Skeletal muscle satellite cell (primary cell): ENCODE results near the gene GADL1.

ENCODE experiments used
- H3K27me3 ChIP-seq: 2 replicates; pipeline ENCODE4 v1.7.0; 2013; ENCODE audit warnings: low read length; ENCODE audit not compliant: control insufficient read depth, insufficient read depth
- H3K36me3 ChIP-seq: 2 replicates; pipeline ENCODE4 v1.7.0; 2013; ENCODE audit warnings: mild to moderate bottlenecking, control low read depth, low read length; ENCODE audit not compliant: insufficient read depth
- H3K4me1 ChIP-seq: 2 replicates; pipeline ENCODE4 v1.7.0; 2013; ENCODE audit warnings: low read length; ENCODE audit not compliant: control insufficient read depth, insufficient read depth
- H3K4me2 ChIP-seq: 2 replicates; pipeline ENCODE4 v1.7.0; 2013; ENCODE audit warnings: mild to moderate bottlenecking, low read length
- H3K4me3 ChIP-seq: 2 replicates; pipeline ENCODE4 v1.7.0; 2013; ENCODE audit warnings: low read length
- H3K9ac ChIP-seq: 2 replicates; pipeline ENCODE4 v1.7.0; 2013; ENCODE audit warnings: mild to moderate bottlenecking, low read depth, low read length, moderate library complexity
- H3K9me3 ChIP-seq: replicated peaks from 2 replicates; pipeline ENCODE4 v1.7.0; 2013; ENCODE audit warnings: mild to moderate bottlenecking, control low read depth, low read length

The GADL1 gene

DNA sequence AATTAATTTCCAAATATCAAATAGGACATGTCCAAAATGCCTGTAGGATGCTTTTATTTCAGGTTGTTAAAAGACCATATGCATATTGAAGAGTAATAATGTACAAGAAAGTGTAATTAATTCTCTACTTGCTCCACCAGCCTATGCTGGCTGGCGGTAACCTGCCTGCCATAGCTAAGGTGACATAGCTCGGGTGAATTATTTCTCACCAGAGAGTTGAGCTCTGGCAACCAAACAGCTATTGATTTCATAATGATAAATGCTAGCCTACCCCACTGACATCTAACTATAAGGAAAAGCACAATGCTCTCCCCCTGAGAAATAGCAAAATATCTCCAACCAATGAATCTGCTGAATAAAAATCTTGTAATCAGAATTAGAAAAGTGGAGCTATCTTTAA, 48.9 kb downstream of the GADL1 start:
- no peak overlapping the region for H3K9ac ChIP-seq
- no peaks in the 10 kb centered on the region for H3K36me3 ChIP-seq
- no peaks in the 10 kb centered on the region for H3K27me3 ChIP-seq
- H3K4me3 ChIP-seq, result no peak overlapping the region
- H3K9me3 ChIP-seq, result no peaks in the 10 kb centered on the region
- no peaks in the 10 kb centered on the region for H3K4me1 ChIP-seq
- H3K4me2 ChIP-seq, result no peak overlapping the region

GRCh38 chr3:30843877-30844276, 50.6 kb downstream of the GADL1 start:
- no peak overlapping the region for H3K4me2 ChIP-seq
- no peak overlapping the region for H3K4me3 ChIP-seq
- no peaks in the 10 kb centered on the region for H3K4me1 ChIP-seq
- H3K9me3 ChIP-seq, result no peaks in the 10 kb centered on the region
- H3K9ac ChIP-seq, result no peak overlapping the region
- H3K36me3 ChIP-seq, result no peaks in the 10 kb centered on the region
- no peaks in the 10 kb centered on the region for H3K27me3 ChIP-seq

DNA sequence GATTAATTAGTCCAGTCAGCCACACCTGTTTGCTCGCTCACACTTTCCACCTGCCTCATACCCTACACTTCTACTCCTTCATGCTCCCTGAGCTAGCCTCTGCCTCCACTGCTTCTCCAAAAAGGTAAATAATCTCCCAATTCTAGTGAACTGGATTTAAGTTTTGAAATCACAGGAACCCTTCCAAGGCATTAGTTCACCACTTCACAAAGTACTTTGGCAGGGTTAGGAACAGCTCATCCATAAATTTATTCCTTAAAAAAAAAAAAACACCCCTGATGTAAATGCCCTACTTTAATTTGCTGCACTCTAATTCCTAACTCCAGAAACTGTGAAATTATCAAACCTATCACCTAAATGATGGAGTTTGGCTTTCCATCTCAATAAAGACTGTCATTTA, 58.3 kb downstream of the GADL1 start:
- Histone ChIP-seq H3K4me3 (no peak overlapping the region), H3K27me3 (no peaks in the 10 kb centered on the region), H3K36me3 (no peaks in the 10 kb centered on the region), H3K9me3 (no peaks in the 10 kb centered on the region), H3K4me1 (no peaks in the 10 kb centered on the region), H3K9ac (no peak overlapping the region), H3K4me2 (no peak overlapping the region)

DNA sequence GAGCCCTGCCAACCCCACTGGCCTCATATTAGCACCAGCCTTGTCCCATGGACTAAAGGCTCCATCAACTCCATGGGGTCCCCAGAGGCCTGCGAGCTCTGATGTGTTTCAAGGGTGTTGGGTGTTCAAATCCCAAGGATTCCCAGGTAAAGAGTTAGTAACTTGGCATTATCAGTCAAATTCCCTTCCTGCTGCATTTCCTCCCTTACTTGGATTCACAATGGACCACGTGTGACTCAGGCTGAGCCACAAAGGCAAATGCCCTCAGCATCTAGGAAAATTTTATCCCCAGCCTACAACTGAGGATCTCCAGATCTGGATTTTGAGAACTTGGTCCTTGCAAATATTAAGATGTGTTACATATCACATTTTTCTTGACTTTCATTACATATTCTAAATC, 58.8 kb downstream of the GADL1 start:
- Histone ChIP-seq H3K9ac (no peak overlapping the region), H3K4me3 (no peak overlapping the region), H3K9me3 (no peaks in the 10 kb centered on the region), H3K4me1 (no peaks in the 10 kb centered on the region), H3K36me3 (no peaks in the 10 kb centered on the region), H3K27me3 (no peaks in the 10 kb centered on the region), H3K4me2 (no peak overlapping the region)

DNA sequence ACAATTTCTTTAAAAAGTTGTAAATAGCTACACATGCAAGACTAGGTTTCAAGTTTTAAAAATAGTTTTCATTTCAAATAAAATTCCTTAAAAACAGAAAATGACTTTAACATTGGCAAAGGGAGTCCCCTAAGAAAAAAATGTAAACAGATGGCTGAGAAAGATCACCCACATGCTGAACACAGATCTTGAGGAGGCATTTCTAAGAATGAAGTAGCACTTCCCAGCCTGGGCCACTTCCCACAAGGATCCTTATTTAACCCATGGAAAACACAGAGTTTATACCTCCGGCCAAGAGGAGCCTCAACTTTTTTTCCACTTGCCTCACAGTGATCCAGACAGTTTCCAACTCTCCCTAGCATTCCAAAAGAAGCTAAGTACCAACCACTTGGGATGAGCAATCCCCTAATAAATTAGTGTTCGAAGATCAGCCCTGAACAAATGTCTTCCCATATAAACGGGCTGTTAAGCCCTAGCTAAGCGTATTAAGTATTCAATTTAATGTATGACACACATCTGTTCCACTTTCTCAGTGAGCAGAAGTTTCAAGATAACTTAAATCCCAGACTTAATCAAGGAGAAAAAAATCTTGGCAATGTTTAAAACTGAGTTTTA, 61.4 kb downstream of the GADL1 start:
- no peak overlapping the region for H3K4me2 ChIP-seq
- H3K36me3 ChIP-seq, result no peaks in the 10 kb centered on the region
- H3K4me3 ChIP-seq, result no peak overlapping the region
- no peaks in the 10 kb centered on the region for H3K27me3 ChIP-seq
- H3K4me1 ChIP-seq, result no peaks in the 10 kb centered on the region
- no peaks in the 10 kb centered on the region for H3K9me3 ChIP-seq
- no peak overlapping the region for H3K9ac ChIP-seq

DNA sequence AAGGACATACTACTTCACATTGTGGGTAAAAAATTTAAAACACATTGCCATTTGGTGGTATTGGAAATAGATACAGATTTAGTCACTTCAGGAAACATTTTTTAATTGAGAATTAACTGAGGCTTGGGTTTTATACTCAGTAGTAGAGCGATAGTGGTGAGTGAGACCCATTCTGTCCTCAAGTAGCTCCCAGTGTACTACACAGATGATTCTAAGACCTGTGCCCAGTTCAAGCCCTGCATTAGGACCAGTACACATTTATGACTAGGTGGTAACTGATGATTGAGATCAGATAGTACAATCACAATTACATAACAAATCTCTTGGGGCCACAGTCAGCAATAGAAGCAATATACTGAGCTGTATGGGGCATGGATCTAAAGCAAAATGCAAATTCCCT, 67.4 kb downstream of the GADL1 start:
- no peaks in the 10 kb centered on the region for H3K9me3 ChIP-seq
- H3K27me3 ChIP-seq, result no peaks in the 10 kb centered on the region
- no peaks in the 10 kb centered on the region for H3K36me3 ChIP-seq
- no peak overlapping the region for H3K4me3 ChIP-seq
- H3K9ac ChIP-seq, result no peak overlapping the region
- H3K4me1 ChIP-seq, result peaks cover 6% of the 10 kb centered on the region
- no peak overlapping the region for H3K4me2 ChIP-seq

- no peak overlapping the region for H3K9ac ChIP-seq
Measured at GRCh38 chr3:30826531-30826942, 67.9 kb downstream of the GADL1 start.

DNA sequence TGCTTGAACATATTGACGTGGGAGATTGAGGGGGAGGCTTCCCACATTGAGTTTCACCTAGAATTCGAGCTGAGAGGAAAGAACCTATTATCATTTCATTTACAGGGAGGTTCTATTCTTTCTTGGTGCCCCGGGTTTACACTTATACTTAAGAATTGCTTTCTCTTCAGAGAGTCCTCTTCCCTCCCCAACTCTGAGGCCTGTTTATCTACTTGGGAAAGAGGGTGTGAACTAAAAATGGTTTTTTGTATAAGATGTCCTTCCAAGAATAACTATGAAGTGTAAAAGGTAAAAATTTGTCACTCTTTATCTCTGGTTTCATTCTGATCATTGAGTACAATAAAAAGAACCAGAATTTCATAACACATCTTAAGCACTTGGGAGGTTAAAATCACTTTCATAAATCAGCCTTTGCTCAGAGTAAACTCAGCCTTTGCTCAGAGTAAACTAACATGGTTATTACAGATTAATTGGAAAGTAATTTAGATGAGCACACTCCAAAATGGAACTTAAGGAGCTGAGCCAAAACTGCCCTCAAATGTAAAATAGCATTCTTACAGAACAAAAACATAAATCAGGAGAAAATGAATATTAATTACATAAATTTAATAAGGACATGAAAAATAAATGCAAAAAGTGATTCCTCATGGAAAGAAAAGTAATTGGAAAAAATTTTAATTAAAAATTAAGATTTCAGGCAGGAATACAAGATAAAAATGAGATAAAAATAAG, 75.2 kb downstream of the GADL1 start:
- Histone ChIP-seq H3K4me1 (no peaks in the 10 kb centered on the region), H3K4me3 (no peak overlapping the region), H3K4me2 (no peak overlapping the region), H3K9ac (no peak overlapping the region), H3K36me3 (no peaks in the 10 kb centered on the region), H3K9me3 (no peaks in the 10 kb centered on the region), H3K27me3 (no peaks in the 10 kb centered on the region)

More at GRCh38 chr3:30826531-30826942, 67.9 kb downstream of the GADL1 start:
- no peaks in the 10 kb centered on the region for H3K9me3 ChIP-seq
- H3K27me3 ChIP-seq, result no peaks in the 10 kb centered on the region
- peaks cover 6% of the 10 kb centered on the region for H3K4me1 ChIP-seq
- H3K4me2 ChIP-seq, result no peak overlapping the region
- H3K4me3 ChIP-seq, result no peak overlapping the region
- no peaks in the 10 kb centered on the region for H3K36me3 ChIP-seq

- Histone ChIP-seq H3K9me3 (no peaks in the 10 kb centered on the region), H3K4me2 (no peak overlapping the region), H3K4me1 (no peaks in the 10 kb centered on the region), H3K9ac (no peak overlapping the region), H3K27me3 (no peaks in the 10 kb centered on the region), H3K36me3 (no peaks in the 10 kb centered on the region), H3K4me3 (no peak overlapping the region)
Measured at GRCh38 chr3:30813734-30814133, 80.7 kb downstream of the GADL1 start.

DNA sequence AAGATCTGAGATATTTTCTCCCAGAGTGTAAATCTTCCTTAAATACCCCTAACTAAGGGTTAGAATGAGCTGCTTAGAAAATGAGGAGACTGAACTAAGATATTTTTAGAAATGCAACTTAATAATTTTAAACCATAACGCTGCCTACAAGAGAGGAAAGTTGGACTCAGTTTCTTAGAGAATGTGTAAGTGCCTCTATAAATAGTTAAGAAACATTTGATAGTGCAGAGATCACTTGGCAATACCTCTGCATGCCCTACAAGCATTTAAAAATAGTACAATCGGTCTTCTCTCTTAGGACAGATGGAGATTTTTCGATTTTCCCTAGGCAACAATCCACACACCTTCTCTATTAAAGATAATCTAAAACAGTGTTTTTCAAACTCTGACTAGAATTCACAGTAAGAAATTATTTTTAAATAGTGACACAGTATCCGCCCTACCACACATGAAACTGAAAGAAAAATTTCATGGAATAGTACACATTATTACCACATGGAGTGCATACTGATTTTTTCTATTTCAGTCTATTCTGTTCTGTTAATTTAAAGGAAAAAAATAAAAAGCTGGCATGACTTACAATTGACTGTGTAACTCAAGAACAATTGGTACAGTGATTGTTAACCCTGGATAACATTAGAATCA, 83.2 kb downstream of the GADL1 start:
- Histone ChIP-seq H3K36me3 (no peaks in the 10 kb centered on the region), H3K9ac (no peak overlapping the region), H3K4me2 (no peak overlapping the region), H3K4me1 (no peaks in the 10 kb centered on the region), H3K9me3 (no peaks in the 10 kb centered on the region), H3K27me3 (no peaks in the 10 kb centered on the region), H3K4me3 (no peak overlapping the region)

DNA sequence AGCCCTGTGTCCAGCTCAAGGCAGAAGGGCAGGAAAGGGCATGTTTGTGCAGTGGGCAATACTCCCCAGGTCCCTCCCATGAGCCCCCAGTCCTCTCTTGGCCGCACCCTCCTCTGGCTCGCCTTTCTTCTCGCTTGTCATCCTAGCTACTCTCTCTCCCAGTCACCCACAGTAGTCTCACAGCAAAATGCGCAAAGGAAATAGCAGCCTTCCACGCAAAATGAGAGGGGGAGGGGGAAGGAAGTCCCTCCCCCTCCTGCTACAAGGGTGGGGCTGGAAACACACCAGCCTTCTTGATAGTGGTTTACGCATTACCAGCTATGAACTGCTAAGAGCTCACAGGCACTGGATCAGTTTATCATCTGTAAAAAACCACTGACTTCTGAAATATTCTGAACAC, 83.8 kb downstream of the GADL1 start:
- Histone ChIP-seq H3K27me3 (no peaks in the 10 kb centered on the region), H3K4me2 (no peak overlapping the region), H3K36me3 (no peaks in the 10 kb centered on the region), H3K4me3 (no peak overlapping the region), H3K4me1 (no peaks in the 10 kb centered on the region), H3K9ac (no peak overlapping the region), H3K9me3 (no peaks in the 10 kb centered on the region)

- no peak overlapping the region for H3K4me3 ChIP-seq
- no peak overlapping the region for H3K9ac ChIP-seq
- no peaks in the 10 kb centered on the region for H3K36me3 ChIP-seq
- H3K27me3 ChIP-seq, result no peaks in the 10 kb centered on the region
- H3K4me2 ChIP-seq, result no peak overlapping the region
- no peaks in the 10 kb centered on the region for H3K4me1 ChIP-seq
- H3K9me3 ChIP-seq, result no peaks in the 10 kb centered on the region
Measured at GRCh38 chr3:30805695-30806094, 88.8 kb downstream of the GADL1 start.
